ENCODE data around the gene IKBKE. TPM values are rescaled to one million over a fixed set of nuclear protein-coding genes. Genes with fewer than 3 reads are reported as not detected.

Gene IKBKE
- total RNA-seq, 1 experiment from 2014 or later, result 6.6 TPM

DNA sequence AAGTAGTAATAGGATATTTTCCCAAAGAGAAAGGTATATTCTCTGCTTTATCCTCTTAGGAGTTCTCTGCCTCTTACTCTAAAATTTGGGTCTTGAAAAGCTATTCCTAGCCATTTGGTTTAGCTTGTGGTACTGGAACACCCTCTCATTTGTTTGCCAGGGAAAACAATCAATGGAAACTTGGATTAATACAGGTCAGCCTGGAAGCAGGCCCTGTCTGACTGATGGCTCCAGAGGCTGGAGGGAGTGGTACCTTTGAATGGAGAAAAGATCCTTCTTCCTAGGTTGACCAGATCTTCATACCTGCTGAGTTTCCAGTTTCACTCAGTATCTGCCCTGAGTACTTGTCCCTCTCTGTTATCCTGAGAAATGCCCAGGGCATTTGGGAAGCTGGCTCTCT is 31.7 kb upstream of the IKBKE start:
- no peaks in the 10 kb centered on the region; the same call in 1 of the 2 replicates for H3K27me3 Mint-ChIP-seq (ENCODE audit: low read depth)
- no peak overlapping the region for H2BK15ac ChIP-seq (ENCODE audit: low read depth, low read length)
- H3K4me2 ChIP-seq (ENCODE audit: insufficient read depth, insufficient read length, low read length), result no peak overlapping the region
- H4K5ac ChIP-seq (ENCODE audit: insufficient read length, low read depth, low read length), result no peak overlapping the region
- no peak overlapping the region for H2BK120ac ChIP-seq (ENCODE audit: low read depth, low read length, poor library complexity, severe bottlenecking)
- no peaks in the 10 kb centered on the region for H3K79me2 ChIP-seq (ENCODE audit: insufficient read depth, low read length)
- H4K8ac ChIP-seq (replicated peaks; ENCODE audit: insufficient read length, low read depth, low read length), result no peak overlapping the region
- H2BK5ac ChIP-seq (ENCODE audit: insufficient read length, low read length), result no peak overlapping the region
- no peak overlapping the region for H3K27ac ChIP-seq (ENCODE audit: insufficient read length, low read depth, low read length)
- no peak overlapping the region for H3K23ac ChIP-seq (ENCODE audit: insufficient read length, low read depth, low read length)
- no peak overlapping the region for H3K18ac ChIP-seq (ENCODE audit: insufficient read length, low read depth, low read length)
- no peak for DNase-seq
- H3K4me1 Mint-ChIP-seq, result no peaks in the 10 kb centered on the region
- no peaks in the 10 kb centered on the region for H3K4me1 ChIP-seq (ENCODE audit: insufficient read depth, low read length)
- H2AK5ac ChIP-seq (ENCODE audit: insufficient read length, low read length), result no peak overlapping the region
- no peaks in the 10 kb centered on the region for H4K20me1 ChIP-seq (ENCODE audit: control insufficient read depth, insufficient read depth, insufficient read length)
- H3K14ac ChIP-seq (ENCODE audit: insufficient read depth, low read length), result no peak overlapping the region
- H3K79me1 ChIP-seq (ENCODE audit: insufficient read depth, low read depth, low read length, poor library complexity, severe bottlenecking), result no peaks in the 10 kb centered on the region
- H2BK12ac ChIP-seq (ENCODE audit: insufficient read length, low read depth, low read length), result no peak overlapping the region
- no peak overlapping the region for H3K56ac ChIP-seq (ENCODE audit: insufficient read length, low read depth, low read length)
- H3K4me3 Mint-ChIP-seq, result no peak overlapping the region
- H3K36me3 Mint-ChIP-seq (ENCODE audit: insufficient read depth in 1 of 3, low read depth in 3 of 3), result peaks cover 24 to 37% (median 27%) of the 10 kb centered on the region in 3 experiments; a peak in 6 of 7 replicates
- H4K91ac ChIP-seq (ENCODE audit: insufficient read length, low read depth, low read length), result no peak overlapping the region
- H3K27me3 ChIP-seq (ENCODE audit: insufficient read depth, low read length), result no peaks in the 10 kb centered on the region
- no peak overlapping the region for H3K4ac ChIP-seq (ENCODE audit: low read depth, low read length)
- no peak overlapping the region for H3T11ph ChIP-seq (ENCODE audit: low read length)
- H3K9ac ChIP-seq (ENCODE audit: extremely low read depth, insufficient read length, low read length), result no peak overlapping the region
- no peak overlapping the region for H2BK20ac ChIP-seq (ENCODE audit: low read depth, low read length, poor library complexity, severe bottlenecking)
- TF ChIP-seq, protein P1, sequence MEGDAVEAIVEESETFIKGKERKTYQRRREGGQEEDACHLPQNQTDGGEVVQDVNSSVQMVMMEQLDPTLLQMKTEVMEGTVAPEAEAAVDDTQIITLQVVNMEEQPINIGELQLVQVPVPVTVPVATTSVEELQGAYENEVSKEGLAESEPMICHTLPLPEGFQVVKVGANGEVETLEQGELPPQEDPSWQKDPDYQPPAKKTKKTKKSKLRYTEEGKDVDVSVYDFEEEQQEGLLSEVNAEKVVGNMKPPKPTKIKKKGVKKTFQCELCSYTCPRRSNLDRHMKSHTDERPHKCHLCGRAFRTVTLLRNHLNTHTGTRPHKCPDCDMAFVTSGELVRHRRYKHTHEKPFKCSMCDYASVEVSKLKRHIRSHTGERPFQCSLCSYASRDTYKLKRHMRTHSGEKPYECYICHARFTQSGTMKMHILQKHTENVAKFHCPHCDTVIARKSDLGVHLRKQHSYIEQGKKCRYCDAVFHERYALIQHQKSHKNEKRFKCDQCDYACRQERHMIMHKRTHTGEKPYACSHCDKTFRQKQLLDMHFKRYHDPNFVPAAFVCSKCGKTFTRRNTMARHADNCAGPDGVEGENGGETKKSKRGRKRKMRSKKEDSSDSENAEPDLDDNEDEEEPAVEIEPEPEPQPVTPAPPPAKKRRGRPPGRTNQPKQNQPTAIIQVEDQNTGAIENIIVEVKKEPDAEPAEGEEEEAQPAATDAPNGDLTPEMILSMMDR (conservative IDR thresholded peaks at IDR 0.05), result no peak
- no peaks in the 10 kb centered on the region for H3K23me2 ChIP-seq (ENCODE audit: insufficient read length, low read depth, low read length, poor library complexity, severe bottlenecking)
- no peak overlapping the region for H3K27ac Mint-ChIP-seq
- H3K9me3 ChIP-seq (ENCODE audit: control insufficient read depth, low read depth, low read length), result no peaks in the 10 kb centered on the region
- no peaks in the 10 kb centered on the region for H3K9me3 Mint-ChIP-seq
- H2AFZ ChIP-seq (ENCODE audit: low read length), result no peak overlapping the region

Measured in H9 (cell line).